Umbilical cord (tissue), 1 donor: Measurements from ENCODE around the gene GAMT. TPM values are rescaled to one million over a fixed set of nuclear protein-coding genes. Genes with fewer than 3 reads are reported as not detected.

Experiments
- total RNA-seq: library from RNA; depleted of rRNA; stranded (reverse); fragments of >200 nt; gene quantifications from one replicate; pipeline ENCODE4 v1.2.3, GENCODE V29; 2014; ENCODE audit warnings: low replicate concordance; ENCODE audit not compliant: insufficient read depth

Gene GAMT
- total RNA-seq, 1 donor from 2014 or later, result 13.7 TPM

Other genes starting within 250 kb of the GAMT start
- gene SBNO2, start 227.3 kb downstream of the GAMT start, total RNA-seq, result 21.7 TPM
- 60.4 TPM for gene STK11, start 195.8 kb downstream of the GAMT start, total RNA-seq
- not detected for gene CBARP, start 163.5 kb downstream of the GAMT start, total RNA-seq
- 24.8 TPM for gene ATP5F1D, start 159.8 kb downstream of the GAMT start, total RNA-seq
- gene MIDN, start 153.0 kb downstream of the GAMT start, total RNA-seq, result 16.6 TPM
- gene CIRBP, start 132.2 kb downstream of the GAMT start, total RNA-seq, result 319 TPM
- gene FAM174C, start 126.0 kb downstream of the GAMT start, total RNA-seq, result 1.7 TPM
- not detected for gene EFNA2, start 115.7 kb downstream of the GAMT start, total RNA-seq
- gene NDUFS7, start 17.6 kb downstream of the GAMT start, total RNA-seq, result 29.1 TPM
- gene DAZAP1, start 6.0 kb upstream of the GAMT start, total RNA-seq, result 30.8 TPM
- 212 TPM for gene RPS15, start 36.9 kb upstream of the GAMT start, total RNA-seq
- gene APC2, start 48.6 kb upstream of the GAMT start, total RNA-seq, result 0.72 TPM
- gene C19orf25, start 77.7 kb upstream of the GAMT start, total RNA-seq, result 22.9 TPM
- 1.9 TPM for gene PCSK4, start 88.8 kb upstream of the GAMT start, total RNA-seq
- 1.4 TPM for gene REEP6, start 89.6 kb upstream of the GAMT start, total RNA-seq
- 5.1 TPM for gene ADAMTSL5, start 111.5 kb upstream of the GAMT start, total RNA-seq
- gene PLK5, start 122.5 kb upstream of the GAMT start, total RNA-seq, result not detected
- 50.3 TPM for gene MEX3D, start 166.8 kb upstream of the GAMT start, total RNA-seq
- 76.1 TPM for gene MBD3, start 191.3 kb upstream of the GAMT start, total RNA-seq
- 86.2 TPM for gene UQCR11, start 203.9 kb upstream of the GAMT start, total RNA-seq